ENCODE measurements around the gene SYNRG. TPM values are rescaled to one million over a fixed set of nuclear protein-coding genes. Genes with fewer than 3 reads are reported as not detected.

Gene SYNRG
- total and polyA plus RNA-seq, 2 of the 13 experiments (the other 11 are each of a cell fraction or from before 2014, with no cell fraction given): 7.3 to 8.7 TPM

GRCh38 chr17:37489197-37490001 is 119.8 kb downstream of the SYNRG start, which contains the start of gene DUSP14 (continued):
- TF ChIP-seq SMC3 (IDR thresholded peaks at IDR 0.05; ENCODE audit: low read length) (no peak), HNF4G (IDR thresholded peaks at IDR 0.05; ENCODE audit: borderline replicate concordance, low read depth, low read length) (no peak), HNF4G (CRISPR knock-in tag; IDR thresholded peaks at IDR 0.05; ENCODE audit: borderline replicate concordance, low read depth) (no peak), CHD4 (IDR thresholded peaks at IDR 0.05; ENCODE audit: borderline replicate concordance, low read length) (0 out of 2 replicates have a peak, but pooled peaks have one; percentile 17), DZIP1 (CRISPR knock-in tag; IDR thresholded peaks at IDR 0.05) (0 out of 2 replicates have a peak, but pooled peaks have one; percentile 52), SETDB1 (CRISPR knock-in tag; IDR thresholded peaks at IDR 0.05; ENCODE audit: borderline replicate concordance) (no peak), RARA (CRISPR knock-in tag; IDR thresholded peaks at IDR 0.05) (no peak), ZNF468 (CRISPR knock-in tag; IDR thresholded peaks at IDR 0.05) (no peak), ZNF678 (CRISPR knock-in tag; IDR thresholded peaks at IDR 0.05) (no peak), ZBTB20 (CRISPR knock-in tag; IDR thresholded peaks at IDR 0.05; ENCODE audit: borderline replicate concordance, low read depth) (no peak)
- TF ChIP-seq, protein P1, sequence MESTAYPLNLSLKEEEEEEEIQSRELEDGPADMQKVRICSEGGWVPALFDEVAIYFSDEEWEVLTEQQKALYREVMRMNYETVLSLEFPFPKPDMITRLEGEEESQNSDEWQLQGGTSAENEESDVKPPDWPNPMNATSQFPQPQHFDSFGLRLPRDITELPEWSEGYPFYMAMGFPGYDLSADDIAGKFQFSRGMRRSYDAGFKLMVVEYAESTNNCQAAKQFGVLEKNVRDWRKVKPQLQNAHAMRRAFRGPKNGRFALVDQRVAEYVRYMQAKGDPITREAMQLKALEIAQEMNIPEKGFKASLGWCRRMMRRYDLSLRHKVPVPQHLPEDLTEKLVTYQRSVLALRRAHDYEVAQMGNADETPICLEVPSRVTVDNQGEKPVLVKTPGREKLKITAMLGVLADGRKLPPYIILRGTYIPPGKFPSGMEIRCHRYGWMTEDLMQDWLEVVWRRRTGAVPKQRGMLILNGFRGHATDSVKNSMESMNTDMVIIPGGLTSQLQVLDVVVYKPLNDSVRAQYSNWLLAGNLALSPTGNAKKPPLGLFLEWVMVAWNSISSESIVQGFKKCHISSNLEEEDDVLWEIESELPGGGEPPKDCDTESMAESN (CRISPR knock-in tag; conservative IDR thresholded peaks at IDR 0.05): no peak; the same call in 1 of the 2 replicates
- TF ChIP-seq, protein P2, sequence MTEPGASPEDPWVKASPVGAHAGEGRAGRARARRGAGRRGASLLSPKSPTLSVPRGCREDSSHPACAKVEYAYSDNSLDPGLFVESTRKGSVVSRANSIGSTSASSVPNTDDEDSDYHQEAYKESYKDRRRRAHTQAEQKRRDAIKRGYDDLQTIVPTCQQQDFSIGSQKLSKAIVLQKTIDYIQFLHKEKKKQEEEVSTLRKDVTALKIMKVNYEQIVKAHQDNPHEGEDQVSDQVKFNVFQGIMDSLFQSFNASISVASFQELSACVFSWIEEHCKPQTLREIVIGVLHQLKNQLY (CRISPR knock-in tag; IDR thresholded peaks at IDR 0.05): no peak
- TF ChIP-seq, protein P3, sequence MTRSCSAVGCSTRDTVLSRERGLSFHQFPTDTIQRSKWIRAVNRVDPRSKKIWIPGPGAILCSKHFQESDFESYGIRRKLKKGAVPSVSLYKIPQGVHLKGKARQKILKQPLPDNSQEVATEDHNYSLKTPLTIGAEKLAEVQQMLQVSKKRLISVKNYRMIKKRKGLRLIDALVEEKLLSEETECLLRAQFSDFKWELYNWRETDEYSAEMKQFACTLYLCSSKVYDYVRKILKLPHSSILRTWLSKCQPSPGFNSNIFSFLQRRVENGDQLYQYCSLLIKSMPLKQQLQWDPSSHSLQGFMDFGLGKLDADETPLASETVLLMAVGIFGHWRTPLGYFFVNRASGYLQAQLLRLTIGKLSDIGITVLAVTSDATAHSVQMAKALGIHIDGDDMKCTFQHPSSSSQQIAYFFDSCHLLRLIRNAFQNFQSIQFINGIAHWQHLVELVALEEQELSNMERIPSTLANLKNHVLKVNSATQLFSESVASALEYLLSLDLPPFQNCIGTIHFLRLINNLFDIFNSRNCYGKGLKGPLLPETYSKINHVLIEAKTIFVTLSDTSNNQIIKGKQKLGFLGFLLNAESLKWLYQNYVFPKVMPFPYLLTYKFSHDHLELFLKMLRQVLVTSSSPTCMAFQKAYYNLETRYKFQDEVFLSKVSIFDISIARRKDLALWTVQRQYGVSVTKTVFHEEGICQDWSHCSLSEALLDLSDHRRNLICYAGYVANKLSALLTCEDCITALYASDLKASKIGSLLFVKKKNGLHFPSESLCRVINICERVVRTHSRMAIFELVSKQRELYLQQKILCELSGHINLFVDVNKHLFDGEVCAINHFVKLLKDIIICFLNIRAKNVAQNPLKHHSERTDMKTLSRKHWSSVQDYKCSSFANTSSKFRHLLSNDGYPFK (CRISPR knock-in tag; IDR thresholded peaks at IDR 0.05; ENCODE audit: borderline replicate concordance): no peak; the same call in 1 of the 2 replicates
- TF ChIP-seq, protein P4, sequence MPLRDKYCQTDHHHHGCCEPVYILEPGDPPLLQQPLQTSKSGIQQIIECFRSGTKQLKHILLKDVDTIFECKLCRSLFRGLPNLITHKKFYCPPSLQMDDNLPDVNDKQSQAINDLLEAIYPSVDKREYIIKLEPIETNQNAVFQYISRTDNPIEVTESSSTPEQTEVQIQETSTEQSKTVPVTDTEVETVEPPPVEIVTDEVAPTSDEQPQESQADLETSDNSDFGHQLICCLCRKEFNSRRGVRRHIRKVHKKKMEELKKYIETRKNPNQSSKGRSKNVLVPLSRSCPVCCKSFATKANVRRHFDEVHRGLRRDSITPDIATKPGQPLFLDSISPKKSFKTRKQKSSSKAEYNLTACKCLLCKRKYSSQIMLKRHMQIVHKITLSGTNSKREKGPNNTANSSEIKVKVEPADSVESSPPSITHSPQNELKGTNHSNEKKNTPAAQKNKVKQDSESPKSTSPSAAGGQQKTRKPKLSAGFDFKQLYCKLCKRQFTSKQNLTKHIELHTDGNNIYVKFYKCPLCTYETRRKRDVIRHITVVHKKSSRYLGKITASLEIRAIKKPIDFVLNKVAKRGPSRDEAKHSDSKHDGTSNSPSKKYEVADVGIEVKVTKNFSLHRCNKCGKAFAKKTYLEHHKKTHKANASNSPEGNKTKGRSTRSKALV (CRISPR knock-in tag; IDR thresholded peaks at IDR 0.05): peak; percentile 70; the same call in 1 of the 2 replicates
- TF ChIP-seq, protein P5, sequence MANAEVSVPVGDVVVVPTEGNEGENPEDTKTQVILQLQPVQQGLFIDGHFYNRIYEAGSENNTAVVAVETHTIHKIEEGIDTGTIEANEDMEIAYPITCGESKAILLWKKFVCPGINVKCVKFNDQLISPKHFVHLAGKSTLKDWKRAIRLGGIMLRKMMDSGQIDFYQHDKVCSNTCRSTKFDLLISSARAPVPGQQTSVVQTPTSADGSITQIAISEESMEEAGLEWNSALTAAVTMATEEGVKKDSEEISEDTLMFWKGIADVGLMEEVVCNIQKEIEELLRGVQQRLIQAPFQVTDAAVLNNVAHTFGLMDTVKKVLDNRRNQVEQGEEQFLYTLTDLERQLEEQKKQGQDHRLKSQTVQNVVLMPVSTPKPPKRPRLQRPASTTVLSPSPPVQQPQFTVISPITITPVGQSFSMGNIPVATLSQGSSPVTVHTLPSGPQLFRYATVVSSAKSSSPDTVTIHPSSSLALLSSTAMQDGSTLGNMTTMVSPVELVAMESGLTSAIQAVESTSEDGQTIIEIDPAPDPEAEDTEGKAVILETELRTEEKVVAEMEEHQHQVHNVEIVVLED (CRISPR knock-in tag; IDR thresholded peaks at IDR 0.05; ENCODE audit: borderline replicate concordance): peak; percentile 74

Measured in HepG2 (cell line).